CD14-positive monocyte (primary cell): ENCODE measurements around the gene APLP1. TPM values are rescaled to one million over a fixed set of nuclear protein-coding genes. Genes with fewer than 3 reads are reported as not detected.
A peak's percentile ranks its signal among the peaks of the same experiment; 100 is the strongest.

Experiments used
- DNase-seq, 3 donors: peaks; one replicate each; pipeline ENCODE4 v3.0.0-alpha.2; 2011 to 2022
- H2AFZ ChIP-seq: 2 replicates; pipeline ENCODE4 v1.6.0; 2012; ENCODE audit warnings: mild to moderate bottlenecking, low read depth, low read length, inconsistent platforms; ENCODE audit not compliant: insufficient read depth, poor library complexity, severe bottlenecking
- H3K27ac ChIP-seq, 2 donors: 1 replicate in 1 of 2; 2 replicates in 1 of 2; pipeline ENCODE4 v1.5.1; 2012 to 2013; ENCODE audit warnings: low read length in 2 of 2, control low read depth in 1 of 2, inconsistent platforms in 1 of 2, low read depth in 1 of 2, mild to moderate bottlenecking in 1 of 2
- H3K27me3 ChIP-seq, 2 donors: one replicate each; pipeline versions ENCODE4 v1.6.0 to v1.6.1; 2011 to 2013; ENCODE audit warnings: low read length in 2 of 2; ENCODE audit not compliant: control insufficient read depth in 2 of 2, insufficient read depth in 2 of 2
- H3K36me3 ChIP-seq, 2 donors: replicated peaks in 1 of 2; 1 replicate in 1 of 2; 2 replicates in 1 of 2; pipeline versions ENCODE4 v1.5.1 to v1.6.1; 2012 to 2013; ENCODE audit warnings: low read length in 2 of 2, control low read depth in 1 of 2, inconsistent platforms in 1 of 2, mild to moderate bottlenecking in 1 of 2; ENCODE audit not compliant: insufficient read depth in 2 of 2, control insufficient read depth in 1 of 2
- H3K4me1 ChIP-seq, 2 donors: 1 replicate in 1 of 2; 2 replicates in 1 of 2; pipeline versions ENCODE4 v1.5.1 to v1.6.1; 2012 to 2013; ENCODE audit warnings: low read length in 2 of 2, control low read depth in 1 of 2, inconsistent platforms in 1 of 2, mild to moderate bottlenecking in 1 of 2, moderate library complexity in 1 of 2; ENCODE audit not compliant: insufficient read depth in 2 of 2, control insufficient read depth in 1 of 2
- H3K4me2 ChIP-seq: replicated peaks from 2 replicates; pipeline ENCODE3; 2012; ENCODE audit warnings: low read length, moderate library complexity, mild to moderate bottlenecking; ENCODE audit not compliant: poor library complexity, severe bottlenecking; ENCODE audit errors: extremely low read depth
- H3K4me3 ChIP-seq, 3 experiments: fragments of 200-600 bp in 1 of 3; sonication (generic) in 1 of 3; replicated peaks in 1 of 3; 1 replicate in 2 of 3; 2 replicates in 1 of 3; pipeline ENCODE4 v1.5.1; 2011 to 2013; ENCODE audit warnings: low read length in 3 of 3, mild to moderate bottlenecking in 3 of 3, control low read depth in 2 of 3, low read depth in 2 of 3, inconsistent platforms in 1 of 3, moderate library complexity in 1 of 3
- H3K79me2 ChIP-seq: 2 replicates; pipeline ENCODE4 v1.6.0; 2012; ENCODE audit warnings: mild to moderate bottlenecking, control low read depth, inconsistent platforms, low read length, moderate library complexity; ENCODE audit not compliant: insufficient read depth
- H3K9ac ChIP-seq: 2 replicates; pipeline ENCODE4 v1.6.0; 2017; ENCODE audit warnings: low read length, mild to moderate bottlenecking; ENCODE audit not compliant: insufficient read depth, poor library complexity, severe bottlenecking
- H3K9me3 ChIP-seq, 2 donors: replicated peaks in 1 of 2; 1 replicate in 1 of 2; 2 replicates in 1 of 2; pipeline versions ENCODE4 v1.5.1 to v1.6.1; 2012 to 2013; ENCODE audit warnings: low read length in 2 of 2, control low read depth in 1 of 2; ENCODE audit not compliant: control insufficient read depth in 1 of 2, insufficient read depth in 1 of 2
- H4K20me1 ChIP-seq: 2 replicates; pipeline ENCODE4 v1.6.0; 2012; ENCODE audit warnings: mild to moderate bottlenecking, low read length, control low read depth, moderate library complexity; ENCODE audit not compliant: insufficient read depth
- H3K27ac Mint-ChIP-seq, 7 donors: one replicate each; pipeline ENCODE4 v1.8.0; 2020; ENCODE audit warnings: mild to moderate bottlenecking in 7 of 7, mixed read lengths in 7 of 7, moderate library complexity in 6 of 7, inconsistent platforms in 2 of 7
- H3K27me3 Mint-ChIP-seq, 3 donors: one replicate each; pipeline ENCODE4 v1.8.0; 2021 to 2022; ENCODE audit warnings: low read depth in 3 of 3, mild to moderate bottlenecking in 3 of 3, mixed read lengths in 3 of 3, moderate library complexity in 3 of 3, inconsistent platforms in 1 of 3
- H3K36me3 Mint-ChIP-seq, 2 donors: one replicate each; pipeline ENCODE4 v1.8.0; 2020; ENCODE audit warnings: mixed read lengths in 2 of 2, inconsistent platforms in 1 of 2, mild to moderate bottlenecking in 1 of 2
- H3K4me1 Mint-ChIP-seq: one replicate; pipeline ENCODE4 v1.8.0; 2020; ENCODE audit warnings: mild to moderate bottlenecking, mixed read lengths
- H3K4me3 Mint-ChIP-seq, 2 donors: one replicate each; pipeline ENCODE4 v1.8.0; 2020; ENCODE audit warnings: mild to moderate bottlenecking in 2 of 2, mixed read lengths in 2 of 2, moderate library complexity in 1 of 2
- H3K9me3 Mint-ChIP-seq, 7 donors: one replicate each; pipeline ENCODE4 v1.8.0; 2020 to 2022; ENCODE audit warnings: mixed read lengths in 7 of 7, mild to moderate bottlenecking in 6 of 7, moderate library complexity in 6 of 7, inconsistent platforms in 2 of 7
- CTCF ChIP-seq: fragments of 200-600 bp; IDR thresholded peaks from one replicate; pipeline ENCODE4 v1.8.0; 2022; ENCODE audit warnings: antibody characterized with exemption, mild to moderate bottlenecking
- WGBS: methylation state at CpG from one replicate; pipeline ENCODE4 v1.1.5; 2013; ENCODE audit warnings: missing lambda C conversion rate; ENCODE audit not compliant: insufficient coverage; 5-methylcytosine and 5-hydroxymethylcytosine counted together
- intact Hi-C, 2 donors: fragments of 100-400 bp; cut with micrococcal nuclease; formaldehyde crosslinking; loops; one replicate each; pipeline versions ENCODE4 v1.15.0 to v1.15.1; 2023
- polyA plus RNA-seq, 3 donors: library from polyadenylated mRNA; depleted of rRNA in 1 of 3; unstranded in 2 of 3; stranded (reverse) in 1 of 3; fragments of 300-500 nt in 2 of 3; fragments of >200 nt in 1 of 3; fragmentation: Illumina TruSeq in 2 of 3; gene quantifications; 1 replicate in 2 of 3; 2 replicates in 1 of 3; pipeline ENCODE4 v1.2.3, GENCODE V29; 2012 to 2021

The APLP1 gene
- polyA plus RNA-seq, 3 donors, result not detected

- 77% methylated on average over 4 of the region's 8 CpGs for WGBS
- intact Hi-C loops, result no loop called here
- H3K4me1 Mint-ChIP-seq, result peaks cover 18% of the 10 kb centered on the region
- peaks cover 0 to 20% (median 14%) of the 10 kb centered on the region in 7 donors for H3K9me3 Mint-ChIP-seq
- no peaks in the 10 kb centered on the region for H3K79me2 ChIP-seq
- H2AFZ ChIP-seq, result no peak overlapping the region
- peaks cover 4 to 5% of the 10 kb centered on the region in 2 donors for H3K36me3 Mint-ChIP-seq
- DNase-seq, result no peak
- H3K4me3 Mint-ChIP-seq, result peak overlapping the region in 1 of 2 donors; percentile 48
- no peak overlapping the region for H3K27ac Mint-ChIP-seq
- H4K20me1 ChIP-seq, result no peaks in the 10 kb centered on the region
- peaks cover 64 to 86% (median 65%) of the 10 kb centered on the region in 3 donors for H3K27me3 Mint-ChIP-seq
- no peak overlapping the region for H3K9ac ChIP-seq
- peaks cover 9 to 11% of the 10 kb centered on the region in 2 donors for H3K4me1 ChIP-seq
- no peak overlapping the region for H3K27ac ChIP-seq
- H3K9me3 ChIP-seq, result peaks cover 0 to 22% of the 10 kb centered on the region in 2 donors
- H3K4me2 ChIP-seq, result no peak overlapping the region
- no peaks in the 10 kb centered on the region for H3K36me3 ChIP-seq
- no peak overlapping the region for H3K4me3 ChIP-seq
- TF ChIP-seq CTCF, result no peak
- H3K27me3 ChIP-seq, result peaks cover 28 to 64% of the 10 kb centered on the region in 2 donors
These were observed 20.5 kb upstream of the APLP1 start for GRCh38 chr19:35847911-35848310.

GRCh38 chr19:35848486-35848885, 19.9 kb upstream of the APLP1 start:
- Histone ChIP-seq H3K27ac (no peak overlapping the region), H3K9ac (no peak overlapping the region), H4K20me1 (no peaks in the 10 kb centered on the region), H3K36me3 (no peaks in the 10 kb centered on the region), H3K4me3 (no peak overlapping the region), H3K9me3 (peaks cover 0 to 22% of the 10 kb centered on the region in 2 donors), H2AFZ (no peak overlapping the region), H3K27me3 (peaks cover 26 to 60% of the 10 kb centered on the region in 2 donors), H3K4me2 (no peak overlapping the region), H3K79me2 (no peaks in the 10 kb centered on the region), H3K4me1 (peaks cover 9 to 11% of the 10 kb centered on the region in 2 donors)
- Mint-ChIP-seq H3K4me1 (peaks cover 18% of the 10 kb centered on the region), H3K27me3 (peaks cover 61 to 86% (median 63%) of the 10 kb centered on the region in 3 donors), H3K36me3 (peaks cover 4 to 5% of the 10 kb centered on the region in 2 donors), H3K9me3 (peaks cover 0 to 19% (median 14%) of the 10 kb centered on the region in 7 donors), H3K4me3 (no peak overlapping the region), H3K27ac (peak overlapping the region in 1 of 7 donors; percentile 14)
- 88% methylated on average over 8 of the region's 8 CpGs for WGBS
- intact Hi-C loops, result no loop called here
- TF ChIP-seq CTCF, result no peak
- no peak for DNase-seq
